GM19438 (cell line): ENCODE data around the gene TPSAB1.
"Not testable (repeated sequence)": the region's sequence is repeated elsewhere in the genome, so short reads cannot be mapped to it uniquely, and the experiment has no call there.

ENCODE experiments used
- ATAC-seq: cut with Tn5 transposase; IDR thresholded peaks from one replicate; pipeline ENCODE4 v1.9.1; 2021; ENCODE audit warnings: low read depth; ENCODE audit not compliant: unreplicated experiment

Gene TPSAB1

GRCh38 chr16:1240436-1240835, at the start of gene TPSAB1:
Gene TPSAB1 (plus strand): TSS chr16:1240705. CDS start chr16:1240939, 234 bp downstream.
- not testable (repeated sequence) for ATAC-seq

GRCh38 chr16:1190789-1191188, 49.7 kb upstream of the TPSAB1 start:
- ATAC-seq = not testable (repeated sequence)

GRCh38 chr16:1192384-1193073, 48.0 kb upstream of the TPSAB1 start:
- ATAC-seq = no peak

GRCh38 chr16:1193143-1193824, 47.2 kb upstream of the TPSAB1 start:
- no peak for ATAC-seq

- ATAC-seq = no peak
Measured at GRCh38 chr16:1193825-1194581, 46.5 kb upstream of the TPSAB1 start.

GRCh38 chr16:1194665-1195392, 45.7 kb upstream of the TPSAB1 start:
- ATAC-seq = no peak

GRCh38 chr16:1195393-1195666, 45.2 kb upstream of the TPSAB1 start:
- ATAC-seq = no peak

- no peak for ATAC-seq
Measured at GRCh38 chr16:1196494-1196893, 44.0 kb upstream of the TPSAB1 start.

GRCh38 chr16:1197237-1197866, 43.2 kb upstream of the TPSAB1 start:
- ATAC-seq = no peak

- no peak for ATAC-seq
Measured at GRCh38 chr16:1198194-1198593, 42.3 kb upstream of the TPSAB1 start.

- ATAC-seq = not testable (repeated sequence)
Measured at GRCh38 chr16:1198671-1199346, 41.7 kb upstream of the TPSAB1 start.

- ATAC-seq = no peak
Measured at GRCh38 chr16:1199347-1200013, 41.0 kb upstream of the TPSAB1 start.

GRCh38 chr16:1200014-1200627, 40.4 kb upstream of the TPSAB1 start:
- ATAC-seq = no peak

GRCh38 chr16:1201444-1201843, 39.1 kb upstream of the TPSAB1 start:
- ATAC-seq = no peak

GRCh38 chr16:1202274-1202673, 38.2 kb upstream of the TPSAB1 start:
- ATAC-seq = no peak

- ATAC-seq = no peak
Measured at GRCh38 chr16:1204933-1205332, 35.6 kb upstream of the TPSAB1 start.

- ATAC-seq = no peak
Measured at GRCh38 chr16:1206326-1206725, 34.2 kb upstream of the TPSAB1 start.

GRCh38 chr16:1206786-1207185, 33.7 kb upstream of the TPSAB1 start:
- no peak for ATAC-seq

- no peak for ATAC-seq
Measured at GRCh38 chr16:1208239-1208830, 32.2 kb upstream of the TPSAB1 start.
